Sigmoid colon (tissue), 4 donors: ENCODE measurements around the gene HIBCH.

Experiments used
- CTCF ChIP-seq, 4 experiments: fragments of 450-650 bp in 3 of 4; fragments of 200-600 bp in 1 of 4; IDR thresholded peaks; one replicate each; pipeline ENCODE4 v1.5.1; 2016 to 2019; ENCODE audit warnings: antibody characterized with exemption in 4 of 4, mild to moderate bottlenecking in 3 of 4, moderate library complexity in 2 of 4
- EP300 ChIP-seq, 4 donors: sonication (generic); formaldehyde crosslinking; IDR thresholded peaks; one replicate each; pipeline ENCODE4 v1.6.1; 2017; ENCODE audit warnings: antibody characterized with exemption in 4 of 4
- POLR2A ChIP-seq, 2 donors: fragments of 450-650 bp; IDR thresholded peaks; one replicate each; pipeline ENCODE4 v1.6.1; 2016; ENCODE audit warnings: antibody characterized with exemption in 2 of 2, mild to moderate bottlenecking in 2 of 2, moderate library complexity in 2 of 2
- POLR2AphosphoS5 ChIP-seq, 4 donors: sonication (generic); formaldehyde crosslinking; IDR thresholded peaks; one replicate each; pipeline ENCODE4 v1.6.1; 2017; ENCODE audit warnings: antibody characterized with exemption in 4 of 4

GRCh38 chr2:190361572-190361971 is 41.9 kb upstream of the HIBCH start:
- TF ChIP-seq CTCF (IDR thresholded peaks at IDR 0.05) (no peak), POLR2A (IDR thresholded peaks at IDR 0.05) (no peak), POLR2AphosphoS5 (IDR thresholded peaks at IDR 0.05) (no peak), EP300 (IDR thresholded peaks at IDR 0.05) (no peak)
